ENCODE results near the gene NUTM2A.
"Not testable (repeated sequence)": the region's sequence is repeated elsewhere in the genome, so short reads cannot be mapped to it uniquely, and the experiment has no call there.

The NUTM2A gene, protein sequence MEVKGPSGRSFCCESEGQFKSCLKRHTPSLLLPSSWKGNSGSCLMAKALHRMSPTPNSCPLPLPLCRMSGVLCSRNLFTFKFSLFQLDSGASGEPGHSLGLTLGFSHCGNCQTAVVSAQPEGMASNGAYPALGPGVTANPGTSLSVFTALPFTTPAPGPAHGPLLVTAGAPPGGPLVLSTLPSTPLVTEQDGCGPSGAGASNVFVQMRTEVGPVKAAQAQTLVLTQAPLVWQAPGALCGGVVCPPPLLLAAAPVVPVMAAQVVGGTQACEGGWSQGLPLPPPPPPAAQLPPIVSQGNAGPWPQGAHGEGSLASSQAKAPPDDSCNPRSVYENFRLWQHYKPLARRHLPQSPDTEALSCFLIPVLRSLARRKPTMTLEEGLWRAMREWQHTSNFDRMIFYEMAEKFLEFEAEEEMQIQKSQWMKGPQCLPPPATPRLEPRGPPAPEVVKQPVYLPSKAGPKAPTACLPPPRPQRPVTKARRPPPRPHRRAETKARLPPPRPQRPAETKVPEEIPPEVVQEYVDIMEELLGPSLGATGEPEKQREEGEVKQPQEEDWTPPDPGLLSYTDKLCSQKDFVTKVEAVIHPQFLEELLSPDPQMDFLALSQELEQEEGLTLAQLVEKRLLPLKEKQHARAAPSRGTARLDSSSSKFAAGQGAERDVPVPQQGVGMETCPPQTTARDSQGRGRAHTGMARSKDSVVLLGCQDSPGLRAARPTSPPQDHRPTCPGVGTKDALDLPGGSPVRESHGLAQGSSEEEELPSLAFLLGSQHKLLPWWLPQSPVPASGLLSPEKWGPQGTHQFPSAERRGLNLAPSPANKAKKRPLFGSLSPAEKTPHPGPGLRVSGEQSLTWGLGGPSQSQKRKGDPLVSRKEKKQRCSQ

DNA sequence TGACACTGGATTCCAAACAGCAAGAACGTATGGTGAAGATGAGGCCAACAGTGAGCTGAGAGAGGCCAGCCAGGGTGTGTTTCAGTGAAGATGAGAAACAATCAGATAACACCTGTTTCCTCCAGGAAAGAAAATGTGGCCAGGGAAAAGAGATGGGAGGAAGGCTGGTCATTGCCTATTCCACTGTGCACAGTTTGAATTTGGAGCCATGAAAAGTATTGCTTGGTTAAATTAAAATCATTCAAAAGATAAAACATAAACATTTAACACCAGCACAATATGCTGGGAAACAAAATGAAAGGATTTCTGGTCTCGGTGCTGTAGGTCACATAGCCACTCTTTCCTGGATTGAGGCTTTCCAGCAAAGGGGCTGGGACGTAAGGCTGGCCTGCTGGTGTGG, at the start of gene NUTM2A:
Gene NUTM2A, plus strand, starts transcription at position 301 of the 400 bp plus-strand sequence. CDS start 383 bp downstream, outside the sequence.
- DNase-seq (ENCODE audit: low read depth in 1 of 2, low spot score in 1 of 2): not testable (repeated sequence)

DNA sequence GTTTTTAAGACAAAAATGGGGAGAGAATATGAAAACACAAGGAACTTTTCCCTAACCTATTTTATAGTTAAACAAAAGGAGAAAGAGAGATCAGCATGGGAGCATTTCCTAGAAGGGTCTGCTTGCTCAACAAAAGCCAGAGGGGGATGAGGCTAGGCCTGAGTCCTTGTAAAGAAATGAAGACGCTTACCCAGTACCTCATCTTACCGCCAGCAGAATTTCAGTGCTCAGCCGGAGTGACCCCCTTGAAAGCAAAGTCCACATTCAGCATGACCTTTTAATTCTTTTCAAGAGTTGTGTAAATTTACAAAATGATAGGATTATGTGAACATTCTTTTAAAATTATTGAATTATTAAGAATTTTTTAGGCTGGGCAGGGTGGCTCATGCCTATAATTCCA, 47.7 kb upstream of the NUTM2A start:
- DNase-seq (ENCODE audit: low read depth in 1 of 2, low spot score in 1 of 2): not testable (repeated sequence)

DNA sequence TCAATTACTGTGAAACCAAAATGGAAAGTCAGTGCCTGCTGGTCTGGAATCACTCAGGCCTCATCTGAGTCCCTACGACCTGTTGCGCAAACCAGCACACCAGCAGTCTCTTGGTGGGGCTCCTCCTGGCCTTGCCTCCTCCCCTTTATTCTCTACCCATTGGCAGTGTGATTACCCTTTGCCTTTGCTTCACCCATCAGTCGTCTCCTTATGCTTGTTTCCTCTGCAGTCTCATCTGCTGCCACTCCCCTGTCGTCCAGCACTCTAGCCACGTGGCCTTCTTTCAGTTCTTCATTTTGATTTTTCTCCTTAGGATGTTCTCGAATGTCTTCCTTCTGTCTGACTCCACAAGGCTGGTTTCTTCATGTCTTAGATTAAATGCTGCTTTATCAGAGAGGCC, 40.8 kb upstream of the NUTM2A start:
- not testable (repeated sequence) for DNase-seq (ENCODE audit: low read depth in 1 of 2, low spot score in 1 of 2)

DNA sequence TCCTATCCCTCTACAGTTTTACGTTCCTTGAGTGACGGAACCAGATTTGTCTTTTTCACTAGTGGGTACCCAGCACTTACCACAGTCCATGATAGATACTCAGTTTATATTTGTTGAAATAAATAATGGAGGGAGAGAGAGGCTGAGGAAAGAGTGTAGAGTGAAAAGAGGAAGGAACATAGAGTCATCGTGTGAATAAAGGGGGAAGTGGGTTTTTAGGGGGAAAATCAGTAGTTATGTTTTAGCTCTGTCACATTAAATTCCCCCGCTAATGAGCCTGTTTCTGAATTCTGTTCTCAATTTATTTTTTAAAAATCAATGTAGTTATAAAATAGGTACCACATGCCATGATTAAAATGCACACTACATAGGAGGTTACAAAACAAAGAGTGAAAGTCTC, 39.2 kb upstream of the NUTM2A start:
- not testable (repeated sequence) for DNase-seq (ENCODE audit: low read depth in 1 of 2, low spot score in 1 of 2)

DNA sequence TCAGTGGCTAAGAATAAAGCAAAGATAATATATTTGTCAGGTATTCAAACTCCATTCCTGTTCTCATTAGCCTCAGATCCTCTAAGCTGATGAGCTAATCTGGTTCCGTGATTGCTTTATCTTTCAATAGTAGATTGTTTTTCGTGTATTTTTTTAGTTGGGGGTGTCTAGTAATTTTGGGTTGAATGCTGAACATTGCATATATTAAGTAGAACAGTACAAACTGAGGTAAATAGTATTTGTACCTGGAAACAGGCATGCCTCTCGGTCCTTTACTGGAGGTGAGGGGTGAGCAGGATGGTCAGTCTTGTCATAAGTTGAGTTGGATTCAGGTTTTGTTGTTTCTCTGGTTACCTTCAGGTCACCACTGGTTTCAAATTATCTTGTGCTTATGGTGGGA, 37.7 kb upstream of the NUTM2A start:
- not testable (repeated sequence) for DNase-seq (ENCODE audit: low read depth in 1 of 2, low spot score in 1 of 2)

DNA sequence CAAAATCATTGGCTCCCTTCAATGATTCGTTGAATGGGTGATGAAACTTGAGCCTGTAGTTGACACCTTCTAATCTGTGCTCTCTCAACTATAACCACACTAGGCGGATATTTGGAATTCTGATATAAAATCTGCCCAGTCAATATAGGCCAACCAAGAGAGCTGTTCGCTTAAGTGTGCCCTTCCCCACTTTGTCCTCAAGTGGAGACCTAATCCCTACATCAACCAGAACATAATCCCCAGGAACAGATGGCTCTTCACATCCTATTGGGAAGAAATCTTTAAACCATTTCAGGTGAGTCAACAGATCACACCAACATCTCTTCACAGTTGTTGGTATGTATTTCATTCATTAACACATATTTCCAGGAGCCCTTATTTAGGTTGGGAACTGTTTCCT, 33.4 kb upstream of the NUTM2A start:
- DNase-seq (ENCODE audit: low read depth in 1 of 2, low spot score in 1 of 2): not testable (repeated sequence)

DNA sequence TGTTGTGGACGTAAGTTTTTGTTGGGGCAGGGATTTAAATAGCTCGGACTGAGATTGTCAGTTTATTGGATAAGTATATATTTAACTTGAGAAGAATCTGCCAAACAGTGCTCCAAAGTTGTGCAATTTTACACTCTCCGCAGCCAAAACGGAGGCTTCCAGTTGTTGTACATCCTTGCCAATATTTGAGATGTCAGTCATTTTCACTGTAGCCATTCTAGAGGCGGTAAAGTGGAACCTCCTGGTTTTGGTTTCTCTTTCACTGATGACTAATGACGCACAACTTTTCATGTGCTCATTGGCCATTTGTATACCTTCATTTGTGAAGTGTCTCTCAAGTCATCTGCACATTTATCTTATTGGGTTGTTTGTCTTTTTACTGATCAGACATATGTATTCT, 24.3 kb upstream of the NUTM2A start:
- DNase-seq (ENCODE audit: low read depth in 1 of 2, low spot score in 1 of 2): not testable (repeated sequence)

DNA sequence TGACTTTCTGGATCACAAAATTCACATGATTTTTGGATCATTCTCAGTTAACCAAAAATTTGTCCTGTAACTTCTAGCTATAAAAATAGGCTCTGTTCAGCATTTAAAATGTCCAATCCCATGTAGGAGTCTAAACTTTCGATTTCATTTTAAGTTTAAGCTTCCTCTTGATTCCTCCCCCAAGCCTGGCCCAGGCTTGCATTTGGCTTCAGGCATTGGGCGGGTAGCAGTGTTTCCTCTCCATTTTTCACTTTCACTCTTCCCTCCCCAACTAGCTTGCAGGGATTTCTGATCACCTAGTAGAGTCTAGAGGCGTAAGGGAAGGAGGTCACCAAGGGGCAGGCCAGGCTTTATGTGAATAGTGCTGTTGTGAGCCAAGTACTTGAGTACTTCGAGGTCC, 20.4 kb upstream of the NUTM2A start:
- DNase-seq (ENCODE audit: low read depth in 1 of 2, low spot score in 1 of 2): not testable (repeated sequence)

DNA sequence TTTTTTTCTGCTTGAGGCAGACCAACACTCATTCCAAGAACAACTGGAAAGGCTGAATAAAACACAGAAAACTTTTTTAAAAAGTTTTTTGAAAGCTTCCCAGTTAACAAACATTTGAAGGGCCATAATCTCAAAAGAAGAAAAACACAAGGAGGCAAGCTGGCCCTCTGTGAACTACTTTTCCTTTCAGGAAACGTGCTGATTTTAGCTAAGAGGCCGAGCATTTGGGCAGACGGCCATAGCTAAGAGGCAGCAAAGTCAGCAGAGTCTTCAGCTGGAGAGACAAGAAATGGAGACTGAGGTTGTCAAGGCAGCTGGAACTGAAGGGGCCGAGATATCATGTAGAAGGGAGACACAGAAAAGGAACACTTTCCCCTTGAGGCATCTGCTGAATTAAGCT, 18.3 kb upstream of the NUTM2A start:
- not testable (repeated sequence) for DNase-seq (ENCODE audit: low read depth in 1 of 2, low spot score in 1 of 2)

DNA sequence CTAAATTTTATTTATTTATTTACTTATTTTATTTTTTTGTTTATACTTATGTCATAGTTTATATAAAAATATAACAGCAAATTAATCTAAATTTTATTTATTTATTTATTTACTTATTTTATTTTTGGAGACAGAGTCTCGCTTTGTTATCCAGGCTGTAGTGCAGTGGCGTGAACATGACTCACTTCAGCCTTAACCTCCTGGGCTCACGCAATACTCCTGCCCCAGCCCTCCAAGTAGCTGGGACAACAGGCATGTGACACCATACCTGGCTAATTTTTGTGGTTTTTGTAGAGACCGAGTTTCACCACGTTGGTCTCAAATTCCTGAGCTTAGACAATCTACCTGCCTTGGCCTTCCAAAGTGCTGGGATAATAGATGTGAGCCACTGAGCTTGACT, 14.9 kb upstream of the NUTM2A start:
- not testable (repeated sequence) for DNase-seq (ENCODE audit: low read depth in 1 of 2, low spot score in 1 of 2)

DNA sequence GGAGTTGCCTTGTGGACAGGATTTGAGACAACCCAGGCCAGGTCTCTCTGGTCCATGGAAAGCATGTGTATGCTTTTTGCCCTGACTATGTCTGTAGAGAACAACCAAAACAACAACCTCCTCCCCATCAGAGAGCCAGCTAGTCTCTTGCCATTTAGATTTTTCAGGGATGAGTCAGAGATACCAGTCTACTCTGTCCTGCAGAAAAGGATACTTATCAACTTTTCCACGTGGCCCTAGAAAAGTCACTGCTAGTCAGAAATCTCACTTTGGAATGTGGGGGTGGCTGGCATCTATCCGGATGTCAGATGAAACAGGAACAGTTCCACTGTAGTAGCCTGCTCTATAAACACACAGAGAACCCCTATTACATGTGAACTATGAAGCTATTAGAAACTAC, 13.4 kb upstream of the NUTM2A start:
- DNase-seq (ENCODE audit: low read depth in 1 of 2, low spot score in 1 of 2): not testable (repeated sequence)

DNA sequence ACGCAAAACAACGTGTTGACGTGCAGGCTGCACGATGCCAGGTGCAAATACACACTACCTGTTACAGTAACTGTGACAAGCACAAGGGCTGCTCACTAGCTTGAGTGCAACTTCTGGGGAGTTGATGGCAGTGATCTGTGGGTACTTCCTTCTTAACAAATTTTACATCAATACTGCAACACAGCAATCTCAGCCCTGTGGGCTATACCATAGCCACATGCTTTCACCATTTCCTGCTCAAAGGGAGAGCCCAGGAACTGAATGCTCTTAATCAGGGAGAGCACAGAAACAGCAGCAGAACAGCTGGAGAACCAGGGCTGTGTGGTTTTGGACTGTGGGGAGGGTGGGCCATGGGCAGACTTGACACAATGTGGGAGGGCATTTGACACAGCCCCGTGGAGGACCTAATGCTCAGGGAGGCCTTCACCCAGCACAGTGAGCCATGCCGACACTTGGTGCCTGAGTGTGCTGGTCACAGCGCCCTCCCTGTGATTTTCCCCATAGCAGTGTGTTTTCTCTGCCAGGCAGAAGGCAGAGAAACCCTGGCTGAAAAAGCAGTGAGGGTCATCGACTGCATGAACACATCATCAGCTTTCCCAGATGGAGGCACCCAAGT, 12.0 kb upstream of the NUTM2A start:
- DNase-seq (ENCODE audit: low read depth in 1 of 2, low spot score in 1 of 2): not testable (repeated sequence)

DNA sequence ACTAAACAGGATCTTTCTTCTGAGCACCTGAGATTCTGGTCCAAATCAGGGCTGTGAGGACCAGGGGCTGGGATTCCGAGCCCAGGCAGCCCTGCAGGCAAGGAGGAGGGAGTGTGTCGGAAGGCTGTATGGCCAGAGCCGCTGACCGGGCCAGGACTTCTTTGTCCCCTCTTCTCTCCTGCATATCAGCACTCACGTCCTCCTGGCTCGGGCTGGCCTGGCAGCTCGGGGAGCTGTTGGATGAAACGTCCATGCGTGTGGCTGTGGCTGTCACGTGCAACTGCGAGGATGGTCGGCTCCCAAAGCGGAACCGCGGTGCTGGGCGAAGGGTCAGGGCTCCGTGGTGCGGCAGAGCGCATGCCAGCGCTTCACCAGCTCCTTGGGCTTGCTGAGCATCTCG, 11.4 kb upstream of the NUTM2A start:
- not testable (repeated sequence) for DNase-seq (ENCODE audit: low read depth in 1 of 2, low spot score in 1 of 2)

DNA sequence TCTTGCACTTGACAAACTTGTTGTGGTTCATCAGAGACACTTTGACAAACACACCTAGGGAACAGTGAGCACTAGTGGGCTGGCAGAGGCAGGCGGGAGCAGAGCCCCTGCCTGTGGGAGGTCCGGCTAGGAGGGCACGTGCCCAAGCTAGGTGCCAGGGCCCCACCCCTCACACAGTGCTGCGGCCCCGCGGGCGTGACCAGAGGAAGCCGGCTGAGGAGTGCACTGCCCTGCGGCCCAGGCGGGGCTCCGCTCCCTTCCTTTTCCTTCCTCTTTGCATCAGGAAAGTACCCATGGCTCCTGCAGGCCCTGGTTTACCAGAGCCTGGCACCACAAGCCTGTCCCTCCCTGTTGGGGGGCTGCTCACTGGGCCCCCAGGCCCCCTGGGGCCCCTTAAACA, 9.1 kb upstream of the NUTM2A start:
- DNase-seq (ENCODE audit: low read depth in 1 of 2, low spot score in 1 of 2): not testable (repeated sequence)

DNA sequence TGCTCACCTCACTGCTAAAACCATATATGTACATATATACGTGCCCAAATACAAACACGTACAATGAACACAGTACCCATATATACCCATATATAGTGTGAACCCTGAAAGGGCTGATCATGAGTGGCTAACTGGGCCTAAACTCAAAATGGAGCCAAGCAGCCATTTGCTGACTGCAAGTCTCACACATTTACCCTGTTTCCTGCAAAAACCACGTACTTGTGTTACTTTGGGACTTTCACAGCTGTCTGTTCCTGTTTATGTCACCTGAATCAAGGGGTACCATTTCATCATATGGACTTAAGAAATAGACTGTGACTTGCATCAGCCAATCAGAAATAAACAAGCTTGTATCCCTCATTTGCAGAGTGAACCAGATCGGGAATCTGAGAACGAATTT, 5.9 kb upstream of the NUTM2A start:
- not testable (repeated sequence) for DNase-seq (ENCODE audit: low read depth in 1 of 2, low spot score in 1 of 2)

DNA sequence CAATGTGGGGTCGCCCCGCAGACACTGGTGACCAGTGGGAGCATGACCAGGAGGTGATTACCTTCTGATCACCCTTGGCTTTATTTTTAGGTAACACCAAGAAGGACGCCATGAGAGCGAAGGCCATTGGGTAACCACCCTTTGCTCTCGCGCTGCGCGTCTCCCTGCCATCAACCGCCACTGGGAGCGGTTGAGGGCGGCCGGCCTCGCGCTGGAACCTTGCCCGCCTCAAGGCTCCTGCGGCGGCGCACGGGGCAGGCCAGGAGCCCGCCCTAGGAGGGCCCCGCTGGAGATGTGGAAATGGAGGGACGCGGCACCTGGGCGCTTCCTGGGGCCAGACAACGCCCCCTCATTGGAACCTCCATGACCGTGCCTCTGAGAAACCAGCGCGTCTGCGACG, 2.5 kb upstream of the NUTM2A start:
- DNase-seq (ENCODE audit: low read depth in 1 of 2, low spot score in 1 of 2): not testable (repeated sequence)

DNA sequence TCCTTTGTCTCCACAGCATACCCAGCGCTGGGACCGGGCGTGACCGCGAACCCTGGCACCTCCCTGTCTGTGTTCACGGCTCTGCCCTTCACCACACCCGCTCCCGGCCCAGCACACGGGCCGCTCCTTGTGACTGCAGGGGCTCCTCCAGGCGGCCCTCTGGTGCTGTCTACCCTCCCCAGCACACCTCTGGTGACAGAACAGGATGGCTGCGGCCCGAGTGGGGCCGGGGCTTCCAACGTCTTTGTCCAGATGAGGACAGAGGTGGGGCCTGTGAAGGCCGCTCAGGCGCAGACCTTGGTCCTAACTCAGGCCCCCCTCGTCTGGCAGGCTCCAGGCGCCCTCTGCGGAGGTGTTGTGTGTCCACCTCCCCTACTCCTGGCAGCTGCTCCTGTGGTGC, 3.0 kb downstream of the NUTM2A start:
- DNase-seq (ENCODE audit: low read depth in 1 of 2, low spot score in 1 of 2): not testable (repeated sequence)

DNA sequence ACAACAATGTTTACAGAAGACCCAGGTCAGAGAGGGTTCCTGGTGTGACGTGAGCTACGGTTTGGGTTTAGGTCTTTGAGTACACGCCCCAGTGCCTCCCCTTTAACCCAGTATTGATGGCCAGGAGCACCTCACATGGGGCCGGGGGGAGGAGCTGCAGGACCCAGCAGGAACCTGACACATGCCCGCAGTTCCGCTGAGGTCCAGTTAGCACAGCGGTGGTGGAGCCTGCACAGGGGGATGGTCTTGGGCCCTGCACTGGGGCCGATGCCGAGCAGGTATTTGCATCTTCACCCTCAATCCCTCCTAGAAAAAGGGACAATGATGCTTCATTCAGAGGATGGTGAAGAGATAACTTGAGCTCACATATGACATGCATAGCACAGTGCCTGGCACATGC, 4.0 kb downstream of the NUTM2A start:
- DNase-seq (ENCODE audit: low read depth in 1 of 2, low spot score in 1 of 2): not testable (repeated sequence)

DNA sequence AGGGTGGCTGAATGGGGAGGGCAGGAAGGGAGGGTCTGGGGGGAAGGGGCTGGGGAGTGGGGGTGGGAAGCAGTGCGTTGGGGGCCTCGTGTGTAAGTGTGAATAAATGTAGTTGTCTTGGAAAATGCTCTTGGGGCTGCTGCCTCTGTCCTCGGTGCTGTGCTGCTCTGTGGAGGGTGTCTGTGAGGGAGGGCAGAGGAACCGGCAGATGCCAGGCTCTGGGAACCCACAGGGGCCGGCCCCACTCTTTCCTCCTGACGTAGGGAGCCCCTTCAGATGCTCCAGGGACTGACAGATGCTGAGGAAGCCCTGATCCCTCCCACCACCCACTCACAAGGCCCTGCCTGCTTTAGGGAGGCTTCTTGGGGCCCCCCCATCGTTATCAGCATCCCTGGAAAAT, 9.6 kb downstream of the NUTM2A start:
- not testable (repeated sequence) for DNase-seq (ENCODE audit: low read depth in 1 of 2, low spot score in 1 of 2)

DNA sequence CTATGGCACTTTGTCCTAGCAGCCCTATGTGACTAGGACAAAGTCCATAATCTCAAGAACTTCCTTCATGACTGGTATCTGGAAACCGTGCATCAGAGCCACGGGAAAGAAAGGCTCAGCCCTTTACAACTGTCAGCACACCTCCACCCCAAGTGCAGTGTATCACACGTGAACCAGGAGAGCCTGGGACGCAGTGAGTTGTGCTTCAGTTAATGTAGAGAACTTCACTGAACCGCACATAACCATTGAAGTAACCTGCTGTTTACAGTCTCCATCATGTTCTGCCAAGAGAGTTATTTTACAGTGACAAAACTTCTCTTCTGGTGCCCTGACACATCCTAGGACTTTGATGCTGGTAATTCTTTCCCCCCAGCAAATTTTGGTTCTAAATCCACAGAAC, 12.0 kb downstream of the NUTM2A start:
- DNase-seq (ENCODE audit: low read depth in 1 of 2, low spot score in 1 of 2): not testable (repeated sequence)

DNA sequence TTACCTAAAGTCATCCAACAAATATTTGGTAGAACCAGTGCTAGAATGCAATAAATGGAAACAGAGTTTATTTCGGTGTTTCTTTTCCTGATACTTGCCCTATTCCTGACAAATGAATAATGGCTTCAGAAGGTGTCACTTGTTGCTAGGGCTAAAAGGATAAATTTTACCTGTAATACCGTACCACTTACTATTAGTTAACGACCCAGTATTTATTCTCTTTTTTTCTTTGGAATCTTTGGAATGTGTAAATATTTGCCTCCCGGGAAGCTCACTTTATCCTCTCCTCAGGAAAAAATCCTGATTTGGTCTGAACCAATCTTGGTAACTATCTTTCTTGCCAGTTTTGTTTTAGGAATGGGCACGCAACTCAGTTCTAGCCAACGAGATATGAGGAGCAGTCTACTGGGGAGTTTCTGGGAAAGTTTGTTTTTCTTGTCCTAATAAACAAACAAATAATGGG, 14.1 kb downstream of the NUTM2A start:
- not testable (repeated sequence) for DNase-seq (ENCODE audit: low read depth in 1 of 2, low spot score in 1 of 2)

All from stimulated activated CD4-positive, alpha-beta T cell treated with anti-CD3 and anti-CD28 coated beads, Interleukin-15, amount 100 ng/mL, for 1 hour (primary cell).